SK-N-SH (cell line): Measurements from ENCODE around the gene SIX5. TPM values are rescaled to one million over a fixed set of nuclear protein-coding genes. Genes with fewer than 3 reads are reported as not detected.

Experiments used
- CTCF ChIA-PET: fragments of 300-600, 350-600 bp; formaldehyde crosslinking; extraction: SDS; loops from one replicate; lab custom pipeline; 2021; lab: Yijun Ruan, JAX
- POLR2A ChIA-PET: fragments of 350-600 bp; sonication (Branson Sonifier 250); formaldehyde crosslinking; extraction: SDS; loops from one replicate; lab custom pipeline; 2020; ENCODE audit warnings: antibody characterized with exemption, inconsistent platforms; lab: Yijun Ruan, JAX
- DNase-seq: peaks from one replicate; pipeline ENCODE4 v3.0.0; 2012
- H2AFZ ChIP-seq: fragments of 200-600 bp; sonication (generic); 2 replicates; pipeline ENCODE4 v1.8.1; 2016; ENCODE audit warnings: antibody characterized with exemption, mild to moderate bottlenecking, low read depth
- H3F3A ChIP-seq: fragments of 200-600 bp; sonication (generic); replicated peaks from 2 replicates; pipeline ENCODE3; 2016; ENCODE audit warnings: antibody characterized with exemption, mild to moderate bottlenecking; ENCODE audit not compliant: insufficient read depth
- H3K27ac ChIP-seq, 2 experiments: fragments of 200-500 bp in 1 of 2; fragments of 200-600 bp in 1 of 2; sonication (Bioruptor generic) in 1 of 2; sonication (generic), shearing (Covaris generic) in 1 of 2; 2 replicates each; pipeline versions ENCODE4 v1.5.1 to v1.6.1; 2014 to 2016; ENCODE audit warnings: low read depth in 2 of 2, inconsistent platforms in 1 of 2, low read length in 1 of 2, mild to moderate bottlenecking in 1 of 2, mixed read lengths in 1 of 2
- H3K27me3 ChIP-seq: fragments of 200-600 bp; sonication (generic), shearing (Covaris generic); 2 replicates; pipeline ENCODE4 v1.6.1; 2016; ENCODE audit warnings: mixed run types; ENCODE audit not compliant: insufficient read depth
- H3K36me3 ChIP-seq, 2 experiments: fragments of 200-500 bp in 1 of 2; fragments of 200-600 bp in 1 of 2; sonication (Bioruptor generic) in 1 of 2; sonication (generic) in 1 of 2; replicated peaks in 1 of 2; 2 replicates each; pipeline versions ENCODE3 to v1.5.1; 2014 to 2016; ENCODE audit warnings: low read length in 1 of 2, mild to moderate bottlenecking in 1 of 2; ENCODE audit not compliant: insufficient read depth in 2 of 2, control insufficient read depth in 1 of 2
- H3K4me1 ChIP-seq, 2 experiments: fragments of 200-500 bp in 1 of 2; fragments of 200-600 bp in 1 of 2; sonication (Bioruptor generic) in 1 of 2; sonication (generic), shearing (Covaris generic) in 1 of 2; 2 replicates each; pipeline versions ENCODE4 v1.5.1 to v1.6.1; 2014 to 2016; ENCODE audit warnings: low read depth in 1 of 2, low read length in 1 of 2, mixed run types in 1 of 2; ENCODE audit not compliant: insufficient read depth in 2 of 2, control insufficient read depth in 1 of 2
- H3K4me2 ChIP-seq: fragments of 200-600 bp; sonication (generic), shearing (Covaris generic); 2 replicates; pipeline ENCODE4 v1.6.1; 2017; ENCODE audit warnings: mixed run types
- H3K4me3 ChIP-seq, 2 experiments: fragments of 200-500 bp in 1 of 2; fragments of 200-600 bp in 1 of 2; sonication (Bioruptor generic) in 1 of 2; sonication (generic), shearing (Covaris generic) in 1 of 2; 2 replicates each; pipeline versions ENCODE4 v1.5.1 to v1.8.1; 2014 to 2016; ENCODE audit warnings: low read depth in 2 of 2, inconsistent platforms in 1 of 2, low read length in 1 of 2, mild to moderate bottlenecking in 1 of 2, mixed read lengths in 1 of 2, moderate library complexity in 1 of 2
- H3K79me2 ChIP-seq: fragments of 200-600 bp; sonication (generic); 2 replicates; pipeline ENCODE4 v1.8.1; 2017; ENCODE audit warnings: mild to moderate bottlenecking; ENCODE audit not compliant: insufficient read depth
- H3K9ac ChIP-seq: fragments of 200-600 bp; sonication (generic); 2 replicates; pipeline ENCODE4 v1.6.1; 2017; ENCODE audit warnings: mixed run types
- H3K9me2 ChIP-seq: fragments of 200-600 bp; sonication (generic); 2 replicates; pipeline ENCODE4 v1.6.1; 2017; ENCODE audit warnings: mixed run types
- H3K9me3 ChIP-seq: fragments of 200-600 bp; sonication (generic); 2 replicates; pipeline ENCODE4 v1.6.1; 2017; ENCODE audit warnings: mixed run types, mild to moderate bottlenecking, moderate library complexity
- H4K20me1 ChIP-seq: fragments of 200-600 bp; sonication (generic); 2 replicates; pipeline ENCODE4 v1.6.1; 2017; ENCODE audit warnings: mild to moderate bottlenecking, mixed run types; ENCODE audit not compliant: insufficient read depth
- CHD2 ChIP-seq: fragments of 150-350 bp; IDR thresholded peaks from 2 replicates; pipeline ENCODE4 v1.6.1; 2018; ENCODE audit warnings: low read length; ENCODE audit not compliant: partially characterized antibody
- ELF1 ChIP-seq: IDR thresholded peaks from 2 replicates; pipeline ENCODE4 v1.4.0; 2012
- FOXJ3 ChIP-seq: sonication (generic); formaldehyde crosslinking; IDR thresholded peaks from 2 replicates; pipeline ENCODE4 v1.5.1; 2020; ENCODE audit warnings: mild to moderate bottlenecking, missing genetic modification reagents
- MXI1 ChIP-seq: IDR thresholded peaks from 2 replicates; pipeline ENCODE4 v1.6.1; 2012; ENCODE audit warnings: mild to moderate bottlenecking, low read depth, low read length, improper control_type of control experiment
- POLR2AphosphoS5 ChIP-seq: IDR thresholded peaks from 2 replicates; pipeline ENCODE4 v1.6.1; 2012; ENCODE audit warnings: low read depth, low read length
- RXRA ChIP-seq: IDR thresholded peaks from 2 replicates; pipeline ENCODE4 v1.4.0; 2012; ENCODE audit warnings: low read depth, mild to moderate bottlenecking, borderline replicate concordance
- SIN3A ChIP-seq: IDR thresholded peaks from 2 replicates; pipeline ENCODE4 v1.6.1; 2012; ENCODE audit warnings: low read depth, mild to moderate bottlenecking, low read length, moderate library complexity, borderline replicate concordance
- TAF1 ChIP-seq: IDR thresholded peaks from 2 replicates; pipeline ENCODE4 v1.6.1; 2012; ENCODE audit warnings: low read depth, mild to moderate bottlenecking, low read length, moderate library complexity, borderline replicate concordance
- TCF12 ChIP-seq: IDR thresholded peaks from 2 replicates; pipeline ENCODE4 v1.4.0; 2012
- WGBS: methylation state at CpG from one replicate; pipeline ENCODE4 v1.1.6; 2017; ENCODE audit warnings: low lambda C conversion rate; 5-methylcytosine and 5-hydroxymethylcytosine counted together
- polyA plus RNA-seq, 3 experiments: library from polyadenylated mRNA; depleted of rRNA; stranded (reverse); fragments of >200 nt; gene quantifications; 2 replicates each; pipeline ENCODE4 v1.2.3, GENCODE V29; 2012
- TF ChIP-seq, protein P1 (sequence below): IDR thresholded peaks from 2 replicates; pipeline ENCODE4; 2012
- TF ChIP-seq, protein P2 (sequence below): IDR thresholded peaks from 2 replicates; pipeline ENCODE4 v1.6.1; 2012; ENCODE audit warnings: mild to moderate bottlenecking, low read depth, low read length, moderate library complexity
- TF ChIP-seq, protein P3 (sequence below): fragments of 200-600 bp; sonication (generic); IDR thresholded peaks from 2 replicates; pipeline ENCODE4 v1.6.1; 2017; ENCODE audit warnings: antibody characterized with exemption, mild to moderate bottlenecking, moderate library complexity

The SIX5 gene
- polyA plus RNA-seq, 1 of the 3 experiments (the other 2 are of a cell fraction): 8.4 TPM

DNA sequence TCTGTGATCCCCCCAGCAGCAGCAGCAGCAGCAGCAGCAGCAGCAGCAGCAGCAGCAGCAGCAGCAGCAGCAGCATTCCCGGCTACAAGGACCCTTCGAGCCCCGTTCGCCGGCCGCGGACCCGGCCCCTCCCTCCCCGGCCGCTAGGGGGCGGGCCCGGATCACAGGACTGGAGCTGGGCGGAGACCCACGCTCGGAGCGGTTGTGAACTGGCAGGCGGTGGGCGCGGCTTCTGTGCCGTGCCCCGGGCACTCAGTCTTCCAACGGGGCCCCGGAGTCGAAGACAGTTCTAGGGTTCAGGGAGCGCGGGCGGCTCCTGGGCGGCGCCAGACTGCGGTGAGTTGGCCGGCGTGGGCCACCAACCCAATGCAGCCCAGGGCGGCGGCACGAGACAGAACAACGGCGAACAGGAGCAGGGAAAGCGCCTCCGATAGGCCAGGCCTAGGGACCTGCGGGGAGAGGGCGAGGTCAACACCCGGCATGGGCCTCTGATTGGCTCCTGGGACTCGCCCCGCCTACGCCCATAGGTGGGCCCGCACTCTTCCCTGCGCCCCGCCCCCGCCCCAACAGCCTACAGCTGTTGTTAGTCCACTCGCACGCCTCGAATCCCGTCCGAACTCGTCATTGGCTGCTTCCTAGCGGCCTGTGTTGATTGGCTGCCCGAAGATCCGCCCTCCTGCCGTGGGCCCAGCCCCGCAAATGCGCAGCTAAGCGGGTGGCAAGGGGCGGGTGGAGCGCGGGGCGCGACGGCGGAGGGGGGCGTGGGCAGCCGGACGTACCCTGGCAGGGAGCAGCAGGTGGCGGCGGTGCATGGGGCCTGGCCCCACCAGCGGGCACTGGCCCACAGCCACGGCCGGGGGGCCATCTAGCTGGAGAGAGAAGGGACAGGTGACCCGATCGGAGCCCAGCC lies 1.4 kb upstream of the SIX5 start (continued):
- TF ChIP-seq SIN3A (peak; percentile 50), MXI1 (peak; percentile 29), FOXJ3 (CRISPR knock-in tag) (peak; percentile 63; the same call in 1 of the 2 replicates), POLR2AphosphoS5 (peak; percentile 13; the same call in 1 of the 2 replicates), ELF1 (no peak; the same call in 1 of the 2 replicates), TCF12 (no peak), TAF1 (0 out of 2 replicates have a peak, but pooled peaks have one; percentile 26), RXRA (no peak), CHD2 (peak; percentile 82)
- TF ChIP-seq, protein P1, sequence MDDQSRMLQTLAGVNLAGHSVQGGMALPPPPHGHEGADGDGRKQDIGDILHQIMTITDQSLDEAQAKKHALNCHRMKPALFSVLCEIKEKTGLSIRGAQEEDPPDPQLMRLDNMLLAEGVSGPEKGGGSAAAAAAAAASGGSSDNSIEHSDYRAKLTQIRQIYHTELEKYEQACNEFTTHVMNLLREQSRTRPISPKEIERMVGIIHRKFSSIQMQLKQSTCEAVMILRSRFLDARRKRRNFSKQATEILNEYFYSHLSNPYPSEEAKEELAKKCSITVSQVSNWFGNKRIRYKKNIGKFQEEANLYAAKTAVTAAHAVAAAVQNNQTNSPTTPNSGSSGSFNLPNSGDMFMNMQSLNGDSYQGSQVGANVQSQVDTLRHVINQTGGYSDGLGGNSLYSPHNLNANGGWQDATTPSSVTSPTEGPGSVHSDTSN: peak; percentile 88
- TF ChIP-seq, protein P2, sequence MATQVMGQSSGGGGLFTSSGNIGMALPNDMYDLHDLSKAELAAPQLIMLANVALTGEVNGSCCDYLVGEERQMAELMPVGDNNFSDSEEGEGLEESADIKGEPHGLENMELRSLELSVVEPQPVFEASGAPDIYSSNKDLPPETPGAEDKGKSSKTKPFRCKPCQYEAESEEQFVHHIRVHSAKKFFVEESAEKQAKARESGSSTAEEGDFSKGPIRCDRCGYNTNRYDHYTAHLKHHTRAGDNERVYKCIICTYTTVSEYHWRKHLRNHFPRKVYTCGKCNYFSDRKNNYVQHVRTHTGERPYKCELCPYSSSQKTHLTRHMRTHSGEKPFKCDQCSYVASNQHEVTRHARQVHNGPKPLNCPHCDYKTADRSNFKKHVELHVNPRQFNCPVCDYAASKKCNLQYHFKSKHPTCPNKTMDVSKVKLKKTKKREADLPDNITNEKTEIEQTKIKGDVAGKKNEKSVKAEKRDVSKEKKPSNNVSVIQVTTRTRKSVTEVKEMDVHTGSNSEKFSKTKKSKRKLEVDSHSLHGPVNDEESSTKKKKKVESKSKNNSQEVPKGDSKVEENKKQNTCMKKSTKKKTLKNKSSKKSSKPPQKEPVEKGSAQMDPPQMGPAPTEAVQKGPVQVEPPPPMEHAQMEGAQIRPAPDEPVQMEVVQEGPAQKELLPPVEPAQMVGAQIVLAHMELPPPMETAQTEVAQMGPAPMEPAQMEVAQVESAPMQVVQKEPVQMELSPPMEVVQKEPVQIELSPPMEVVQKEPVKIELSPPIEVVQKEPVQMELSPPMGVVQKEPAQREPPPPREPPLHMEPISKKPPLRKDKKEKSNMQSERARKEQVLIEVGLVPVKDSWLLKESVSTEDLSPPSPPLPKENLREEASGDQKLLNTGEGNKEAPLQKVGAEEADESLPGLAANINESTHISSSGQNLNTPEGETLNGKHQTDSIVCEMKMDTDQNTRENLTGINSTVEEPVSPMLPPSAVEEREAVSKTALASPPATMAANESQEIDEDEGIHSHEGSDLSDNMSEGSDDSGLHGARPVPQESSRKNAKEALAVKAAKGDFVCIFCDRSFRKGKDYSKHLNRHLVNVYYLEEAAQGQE: no peak
- TF ChIP-seq, protein P3, sequence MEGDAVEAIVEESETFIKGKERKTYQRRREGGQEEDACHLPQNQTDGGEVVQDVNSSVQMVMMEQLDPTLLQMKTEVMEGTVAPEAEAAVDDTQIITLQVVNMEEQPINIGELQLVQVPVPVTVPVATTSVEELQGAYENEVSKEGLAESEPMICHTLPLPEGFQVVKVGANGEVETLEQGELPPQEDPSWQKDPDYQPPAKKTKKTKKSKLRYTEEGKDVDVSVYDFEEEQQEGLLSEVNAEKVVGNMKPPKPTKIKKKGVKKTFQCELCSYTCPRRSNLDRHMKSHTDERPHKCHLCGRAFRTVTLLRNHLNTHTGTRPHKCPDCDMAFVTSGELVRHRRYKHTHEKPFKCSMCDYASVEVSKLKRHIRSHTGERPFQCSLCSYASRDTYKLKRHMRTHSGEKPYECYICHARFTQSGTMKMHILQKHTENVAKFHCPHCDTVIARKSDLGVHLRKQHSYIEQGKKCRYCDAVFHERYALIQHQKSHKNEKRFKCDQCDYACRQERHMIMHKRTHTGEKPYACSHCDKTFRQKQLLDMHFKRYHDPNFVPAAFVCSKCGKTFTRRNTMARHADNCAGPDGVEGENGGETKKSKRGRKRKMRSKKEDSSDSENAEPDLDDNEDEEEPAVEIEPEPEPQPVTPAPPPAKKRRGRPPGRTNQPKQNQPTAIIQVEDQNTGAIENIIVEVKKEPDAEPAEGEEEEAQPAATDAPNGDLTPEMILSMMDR: peak; percentile 89

DNA sequence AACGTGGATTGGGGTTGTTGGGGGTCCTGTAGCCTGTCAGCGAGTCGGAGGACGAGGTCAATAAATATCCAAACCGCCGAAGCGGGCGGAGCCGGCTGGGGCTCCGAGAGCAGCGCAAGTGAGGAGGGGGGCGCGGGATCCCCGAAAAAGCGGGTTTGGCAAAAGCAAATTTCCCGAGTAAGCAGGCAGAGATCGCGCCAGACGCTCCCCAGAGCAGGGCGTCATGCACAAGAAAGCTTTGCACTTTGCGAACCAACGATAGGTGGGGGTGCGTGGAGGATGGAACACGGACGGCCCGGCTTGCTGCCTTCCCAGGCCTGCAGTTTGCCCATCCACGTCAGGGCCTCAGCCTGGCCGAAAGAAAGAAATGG lies 754 bp upstream of the SIX5 start:
- Histone ChIP-seq H3K4me3 (peak overlapping the region; percentile 55 to 61), H3K9ac (peak overlapping the region; percentile 53; the same call in 1 of the 2 replicates), H3K4me1 (peaks cover 8 to 30% of the 10 kb centered on the region in 2 experiments; a peak in 3 of 4 replicates), H3K27ac (peak overlapping the region; percentile 79 to 95), H3K79me2 (no peaks in the 10 kb centered on the region), H2AFZ (no peak overlapping the region), H4K20me1 (peaks cover 11% of the 10 kb centered on the region; the same call in 1 of the 2 replicates)
- under 1% methylated on average over 13 of the region's 28 CpGs for WGBS
- ChIA-PET CTCF (interaction anchor here (0.6 to 5.9 kb wide), 33 partner anchors 9 to 1259 kb away, joined by 3 to 100 read pairs (median 6); partner anchors contain the start of genes DMPK, DMWD, FBXO46 and MEIOSIN), POLR2A (interaction anchor here (0.6 to 3.6 kb wide), 14 partner anchors 10 to 78 kb away, joined by 3 to 19 read pairs (median 4); partner anchors contain the start of genes DMPK, DMWD, FBXO46 and QPCTL)
- no peak; the same call in 1 of the 2 replicates for TF ChIP-seq ELF1
- TF ChIP-seq, all 33 proteins: peak for 0
- no peaks in the 10 kb centered on the region for H3K9me2 ChIP-seq
- H3F3A ChIP-seq: peaks cover 46% of the 10 kb centered on the region
- no peak for DNase-seq
- no peaks in the 10 kb centered on the region for H3K27me3 ChIP-seq
- no peaks in the 10 kb centered on the region for H3K9me3 ChIP-seq
- peak overlapping the region; percentile 98 for H3K4me2 ChIP-seq
- H3K36me3 ChIP-seq: peaks cover 10 to 26% of the 10 kb centered on the region in 2 experiments
